Measurements from ENCODE around the gene VAV2.

The VAV2 gene

GRCh38 chr9:133877967-133878366, 114.2 kb downstream of the VAV2 start:
- TF ChIP-seq, protein P1, sequence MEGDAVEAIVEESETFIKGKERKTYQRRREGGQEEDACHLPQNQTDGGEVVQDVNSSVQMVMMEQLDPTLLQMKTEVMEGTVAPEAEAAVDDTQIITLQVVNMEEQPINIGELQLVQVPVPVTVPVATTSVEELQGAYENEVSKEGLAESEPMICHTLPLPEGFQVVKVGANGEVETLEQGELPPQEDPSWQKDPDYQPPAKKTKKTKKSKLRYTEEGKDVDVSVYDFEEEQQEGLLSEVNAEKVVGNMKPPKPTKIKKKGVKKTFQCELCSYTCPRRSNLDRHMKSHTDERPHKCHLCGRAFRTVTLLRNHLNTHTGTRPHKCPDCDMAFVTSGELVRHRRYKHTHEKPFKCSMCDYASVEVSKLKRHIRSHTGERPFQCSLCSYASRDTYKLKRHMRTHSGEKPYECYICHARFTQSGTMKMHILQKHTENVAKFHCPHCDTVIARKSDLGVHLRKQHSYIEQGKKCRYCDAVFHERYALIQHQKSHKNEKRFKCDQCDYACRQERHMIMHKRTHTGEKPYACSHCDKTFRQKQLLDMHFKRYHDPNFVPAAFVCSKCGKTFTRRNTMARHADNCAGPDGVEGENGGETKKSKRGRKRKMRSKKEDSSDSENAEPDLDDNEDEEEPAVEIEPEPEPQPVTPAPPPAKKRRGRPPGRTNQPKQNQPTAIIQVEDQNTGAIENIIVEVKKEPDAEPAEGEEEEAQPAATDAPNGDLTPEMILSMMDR (IDR thresholded peaks at IDR 0.05; ENCODE audit: low read depth, low read length, missing control alignments) = no peak
- no peak overlapping the region for H3K4me3 ChIP-seq (replicated peaks; ENCODE audit: low read depth, low read length)

DNA sequence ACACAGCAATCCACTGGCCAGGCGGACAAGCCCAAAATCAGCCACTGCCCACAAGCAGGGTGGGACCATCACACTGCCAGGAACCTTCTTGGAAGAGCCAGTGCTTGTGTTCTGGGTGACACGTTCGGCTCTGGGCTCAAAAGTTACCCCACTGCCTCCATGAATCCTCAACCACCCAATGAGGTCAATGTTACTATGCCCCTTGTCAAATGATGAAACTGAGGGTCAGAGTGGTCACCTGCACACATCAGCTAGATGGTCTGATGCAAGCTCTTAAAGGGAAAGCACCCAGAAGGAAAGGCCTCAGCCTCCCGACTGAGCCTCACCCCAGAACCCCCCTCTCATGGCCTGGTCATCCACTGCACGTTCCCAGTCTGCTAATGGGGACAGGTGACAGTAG, 114.8 kb downstream of the VAV2 start:
- TF ChIP-seq, protein P1 (IDR thresholded peaks at IDR 0.05; ENCODE audit: low read depth, low read length, missing control alignments) = no peak
- no peak overlapping the region for H3K4me3 ChIP-seq (replicated peaks; ENCODE audit: low read depth, low read length)
- DNase-seq (ENCODE audit: extremely low read depth, low read depth) = no peak

More at GRCh38 chr9:133877967-133878366, 114.2 kb downstream of the VAV2 start:
- no peak for DNase-seq (ENCODE audit: extremely low read depth, low read depth)

- H3K4me3 ChIP-seq (replicated peaks; ENCODE audit: low read depth, low read length) = no peak overlapping the region
- TF ChIP-seq, protein P1 (IDR thresholded peaks at IDR 0.05; ENCODE audit: low read depth, low read length, missing control alignments) = no peak
- DNase-seq (ENCODE audit: extremely low read depth, low read depth) = no peak
Observed at GRCh38 chr9:133876836-133877235, 115.3 kb downstream of the VAV2 start.

- no peak for DNase-seq (ENCODE audit: extremely low read depth, low read depth)
- TF ChIP-seq, protein P1 (IDR thresholded peaks at IDR 0.05; ENCODE audit: low read depth, low read length, missing control alignments) = peak; percentile 36
- H3K4me3 ChIP-seq (replicated peaks; ENCODE audit: low read depth, low read length) = no peak overlapping the region
Observed at GRCh38 chr9:133876144-133876543, 116.0 kb downstream of the VAV2 start.

DNA sequence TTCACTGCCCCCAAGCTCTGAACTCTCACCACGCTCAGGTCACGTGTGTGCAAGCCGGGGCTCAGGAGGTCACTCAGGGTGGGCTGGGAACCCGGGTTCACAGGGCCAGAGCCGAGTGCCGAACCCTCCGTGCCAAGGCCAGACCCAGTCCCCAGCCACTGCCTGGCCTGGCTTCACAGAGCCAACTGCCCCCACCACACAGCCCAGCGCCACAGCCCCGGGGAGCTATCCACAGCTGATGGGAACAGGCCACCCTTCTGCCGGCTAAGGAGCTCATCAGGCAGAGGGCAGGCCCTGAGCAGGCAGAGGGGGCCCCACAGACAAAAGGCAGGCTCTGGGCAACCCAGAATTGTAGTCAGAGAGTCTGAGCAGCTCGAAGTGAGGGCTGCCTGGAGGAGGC, 117.0 kb downstream of the VAV2 start:
- no peak for DNase-seq (ENCODE audit: extremely low read depth, low read depth)
- TF ChIP-seq, protein P1 (IDR thresholded peaks at IDR 0.05; ENCODE audit: low read depth, low read length, missing control alignments) = no peak
- H3K4me3 ChIP-seq (replicated peaks; ENCODE audit: low read depth, low read length) = no peak overlapping the region

DNA sequence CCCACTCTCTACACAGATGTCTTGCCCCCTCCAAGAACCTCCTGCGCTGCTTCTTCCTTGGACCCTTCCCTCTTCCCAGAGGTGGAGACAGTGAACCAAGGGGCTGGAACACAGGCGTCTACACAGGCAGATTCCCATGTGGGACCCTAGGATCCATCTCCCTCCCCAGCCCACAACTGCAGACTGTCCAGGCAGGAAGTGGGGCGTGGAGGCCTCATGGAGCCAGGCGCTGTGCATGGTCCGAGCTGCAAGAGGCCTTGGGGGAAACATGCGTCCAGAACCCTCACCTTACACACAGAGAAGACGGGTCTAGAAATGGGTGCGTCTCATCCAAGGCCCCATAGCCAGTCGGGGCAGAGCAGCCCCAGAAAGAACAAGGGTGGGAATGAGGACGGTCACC, 117.5 kb downstream of the VAV2 start:
- no peak for DNase-seq (ENCODE audit: extremely low read depth, low read depth)
- TF ChIP-seq, protein P1 (IDR thresholded peaks at IDR 0.05; ENCODE audit: low read depth, low read length, missing control alignments) = no peak
- no peak overlapping the region for H3K4me3 ChIP-seq (replicated peaks; ENCODE audit: low read depth, low read length)

DNA sequence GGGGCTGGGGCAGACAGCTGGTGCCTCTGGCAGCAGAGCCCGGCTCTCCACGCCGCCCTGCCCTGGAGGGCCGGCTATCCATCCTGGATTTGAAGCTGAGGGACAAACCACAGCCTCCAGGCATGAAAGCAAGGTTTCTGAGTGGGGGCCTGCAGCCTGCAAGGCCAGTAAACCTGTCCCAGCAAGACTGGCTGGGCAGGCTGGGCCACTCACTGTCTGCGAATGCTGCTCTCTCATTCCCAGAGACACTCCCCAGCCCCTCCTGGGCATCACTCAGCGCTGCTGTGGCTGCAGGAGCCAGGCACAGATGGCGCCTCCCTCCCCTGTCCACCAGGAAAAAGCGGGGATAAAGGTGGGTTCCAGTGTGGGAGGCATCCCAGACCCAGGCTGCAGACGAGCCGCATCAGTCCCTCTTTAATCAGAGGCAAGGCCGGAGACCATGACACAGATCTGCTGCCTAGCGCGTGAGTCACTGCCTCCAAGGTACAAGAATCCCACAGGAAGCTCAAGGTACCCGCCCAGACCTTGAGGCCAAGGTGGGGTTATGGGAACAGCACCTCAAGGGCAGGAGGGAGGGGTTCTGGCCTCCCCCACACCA, 118.0 kb downstream of the VAV2 start:
- DNase-seq (ENCODE audit: extremely low read depth, low read depth) = peak; percentile 49
- TF ChIP-seq, protein P1 (IDR thresholded peaks at IDR 0.05; ENCODE audit: low read depth, low read length, missing control alignments) = no peak
- H3K4me3 ChIP-seq (replicated peaks; ENCODE audit: low read depth, low read length) = no peak overlapping the region
